Upper lobe of right lung (tissue), 1 donor: ENCODE measurements around the gene MRPS27. TPM values are rescaled to one million over a fixed set of nuclear protein-coding genes. Genes with fewer than 3 reads are reported as not detected.
A peak's percentile ranks its signal among the peaks of the same experiment; 100 is the strongest.

ENCODE experiments used
- ATAC-seq: fragments of 200-7000 bp; cut with Tn5 transposase; one replicate; pipeline ENCODE4 v1.9.1; 2020; ENCODE audit warnings: mild to moderate bottlenecking, moderate library complexity
- DNase-seq: peaks from one replicate; pipeline ENCODE4 v3.0.0-alpha.2; 2020
- H3K27ac ChIP-seq: fragments of 200-600 bp; one replicate; pipeline ENCODE4 v1.8.0; 2022
- H3K27me3 ChIP-seq: fragments of 200-600 bp; one replicate; pipeline ENCODE4 v1.8.0; 2022; ENCODE audit warnings: mild to moderate bottlenecking
- H3K36me3 ChIP-seq: fragments of 200-600 bp; one replicate; pipeline ENCODE4 v1.8.0; 2022
- H3K4me1 ChIP-seq: fragments of 200-600 bp; one replicate; pipeline ENCODE4 v1.8.0; 2022
- H3K4me3 ChIP-seq: fragments of 200-600 bp; one replicate; pipeline ENCODE4 v1.8.0; 2022; ENCODE audit warnings: mild to moderate bottlenecking
- H3K9me3 ChIP-seq: fragments of 200-600 bp; one replicate; pipeline ENCODE4 v1.8.0; 2022
- intact Hi-C: fragments of 100-400 bp; cut with DNase I; formaldehyde crosslinking; loops from one replicate; pipeline ENCODE4 v1.11.0; 2022
- total RNA-seq: library from RNA; stranded (reverse); fragmentation: NEBNext Ultra II Directional; extraction: Animal tissue kit (Norgen Biotek cat#: 25700); gene quantifications from one replicate; pipeline ENCODE4 v1.2.1, GENCODE V29; 2021
- TF ChIP-seq, protein P1 (sequence below): fragments of 200-600 bp; IDR thresholded peaks from one replicate; pipeline ENCODE4 v1.8.0; 2022; ENCODE audit warnings: antibody characterized with exemption
- donor health status: DM: no; HTN: yes; CAD: no; lungs with severe emphysema.

The MRPS27 gene
- total RNA-seq, 1 donor from 2014 or later: 34.2 TPM

DNA sequence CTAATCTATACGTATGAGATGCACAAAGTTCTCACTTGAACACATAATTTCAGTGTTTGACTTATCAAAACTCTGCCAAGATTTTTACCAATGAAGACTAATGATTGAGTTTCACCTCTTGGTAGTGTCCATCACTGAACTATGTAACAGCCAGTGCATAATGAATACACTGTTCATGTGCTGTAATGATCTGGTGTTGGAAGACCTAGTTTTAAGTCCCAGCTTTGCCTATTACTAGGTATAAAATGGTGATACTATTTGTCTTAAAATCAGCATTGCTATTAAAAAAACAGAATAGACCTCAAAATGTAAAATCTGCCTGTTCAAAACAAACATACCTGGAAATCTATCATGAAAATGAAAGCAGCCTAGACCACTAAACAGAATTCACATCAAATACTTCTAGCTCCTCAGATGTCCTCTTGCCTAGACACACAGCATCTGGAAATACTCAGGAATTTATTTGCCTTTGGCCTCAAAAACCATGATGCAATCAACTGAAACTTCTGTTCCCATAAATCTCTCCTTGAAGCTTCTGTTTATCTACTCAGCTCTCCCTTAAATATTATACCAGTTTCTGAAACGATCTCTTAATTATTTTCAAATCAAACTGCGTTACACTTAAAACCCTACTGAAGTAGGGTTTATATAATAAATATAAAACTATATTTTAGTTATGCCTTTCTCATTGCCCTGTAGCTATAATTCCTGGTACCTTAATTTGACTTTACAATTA is 38.1 kb downstream of the MRPS27 start:
- Histone ChIP-seq H3K27ac (peak overlapping the region; percentile 48), H3K36me3 (no peaks in the 10 kb centered on the region), H3K4me3 (no peak overlapping the region), H3K4me1 (peaks cover 14% of the 10 kb centered on the region), H3K9me3 (no peaks in the 10 kb centered on the region), H3K27me3 (no peaks in the 10 kb centered on the region)
- intact Hi-C loops: no loop called here
- TF ChIP-seq, protein P1, sequence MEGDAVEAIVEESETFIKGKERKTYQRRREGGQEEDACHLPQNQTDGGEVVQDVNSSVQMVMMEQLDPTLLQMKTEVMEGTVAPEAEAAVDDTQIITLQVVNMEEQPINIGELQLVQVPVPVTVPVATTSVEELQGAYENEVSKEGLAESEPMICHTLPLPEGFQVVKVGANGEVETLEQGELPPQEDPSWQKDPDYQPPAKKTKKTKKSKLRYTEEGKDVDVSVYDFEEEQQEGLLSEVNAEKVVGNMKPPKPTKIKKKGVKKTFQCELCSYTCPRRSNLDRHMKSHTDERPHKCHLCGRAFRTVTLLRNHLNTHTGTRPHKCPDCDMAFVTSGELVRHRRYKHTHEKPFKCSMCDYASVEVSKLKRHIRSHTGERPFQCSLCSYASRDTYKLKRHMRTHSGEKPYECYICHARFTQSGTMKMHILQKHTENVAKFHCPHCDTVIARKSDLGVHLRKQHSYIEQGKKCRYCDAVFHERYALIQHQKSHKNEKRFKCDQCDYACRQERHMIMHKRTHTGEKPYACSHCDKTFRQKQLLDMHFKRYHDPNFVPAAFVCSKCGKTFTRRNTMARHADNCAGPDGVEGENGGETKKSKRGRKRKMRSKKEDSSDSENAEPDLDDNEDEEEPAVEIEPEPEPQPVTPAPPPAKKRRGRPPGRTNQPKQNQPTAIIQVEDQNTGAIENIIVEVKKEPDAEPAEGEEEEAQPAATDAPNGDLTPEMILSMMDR: no peak
- DNase-seq (no peak), ATAC-seq (no peak)

DNA sequence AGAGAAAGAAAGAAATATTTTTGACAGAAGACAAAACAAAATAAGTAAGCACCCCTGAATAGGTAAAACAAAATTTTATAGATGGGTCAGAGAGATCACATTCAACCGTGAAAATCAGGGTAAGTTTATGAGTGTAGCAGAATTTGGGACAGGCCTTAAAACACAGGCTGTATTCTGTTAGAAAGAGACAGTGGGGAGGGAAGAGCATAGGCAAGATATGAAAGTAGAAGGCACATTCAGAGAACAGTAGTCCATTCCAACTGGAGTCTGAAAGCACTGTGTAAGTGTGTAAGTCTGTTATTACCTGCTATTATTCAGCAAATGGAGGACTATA is 38.6 kb downstream of the MRPS27 start:
- TF ChIP-seq, protein P1: no peak
- intact Hi-C loops: no loop called here

DNA sequence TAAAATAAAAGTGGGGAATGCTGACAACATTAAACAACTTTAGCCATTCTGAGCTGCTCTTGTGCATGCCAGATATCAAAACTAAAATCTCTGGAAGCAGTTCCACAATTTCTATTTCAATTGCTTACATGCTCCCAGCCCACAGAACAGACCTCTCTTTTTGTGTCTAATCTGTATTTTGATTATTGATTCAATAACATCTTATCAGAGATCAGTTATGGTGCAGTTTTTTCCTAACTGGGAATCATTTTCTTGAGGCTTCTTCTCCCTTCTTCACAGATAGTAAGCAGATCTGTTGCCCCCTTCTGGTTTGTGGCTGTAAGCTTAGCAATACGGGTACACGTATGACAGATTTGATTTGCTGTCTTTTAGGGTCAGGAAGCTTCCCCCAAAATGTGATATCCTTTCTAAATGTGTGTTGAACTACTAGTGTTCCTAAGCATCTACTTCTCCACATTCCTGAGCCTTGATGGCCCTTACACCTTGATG is 39.4 kb downstream of the MRPS27 start:
- Histone ChIP-seq H3K27me3 (no peaks in the 10 kb centered on the region), H3K4me1 (peaks cover 14% of the 10 kb centered on the region), H3K36me3 (no peaks in the 10 kb centered on the region), H3K4me3 (no peak overlapping the region), H3K27ac (no peak overlapping the region), H3K9me3 (no peaks in the 10 kb centered on the region)
- DNase-seq: no peak
- intact Hi-C loops: no loop called here
- no peak for ATAC-seq
- TF ChIP-seq, protein P1: peak; percentile 42

More for the DNA sequence above, 38.6 kb downstream of the MRPS27 start:
- no peak for DNase-seq
- no peak overlapping the region for H3K4me3 ChIP-seq
- no peaks in the 10 kb centered on the region for H3K27me3 ChIP-seq
- H3K4me1 ChIP-seq: peaks cover 14% of the 10 kb centered on the region
- H3K27ac ChIP-seq: no peak overlapping the region
- no peak for ATAC-seq
- no peaks in the 10 kb centered on the region for H3K9me3 ChIP-seq
- no peaks in the 10 kb centered on the region for H3K36me3 ChIP-seq

DNA sequence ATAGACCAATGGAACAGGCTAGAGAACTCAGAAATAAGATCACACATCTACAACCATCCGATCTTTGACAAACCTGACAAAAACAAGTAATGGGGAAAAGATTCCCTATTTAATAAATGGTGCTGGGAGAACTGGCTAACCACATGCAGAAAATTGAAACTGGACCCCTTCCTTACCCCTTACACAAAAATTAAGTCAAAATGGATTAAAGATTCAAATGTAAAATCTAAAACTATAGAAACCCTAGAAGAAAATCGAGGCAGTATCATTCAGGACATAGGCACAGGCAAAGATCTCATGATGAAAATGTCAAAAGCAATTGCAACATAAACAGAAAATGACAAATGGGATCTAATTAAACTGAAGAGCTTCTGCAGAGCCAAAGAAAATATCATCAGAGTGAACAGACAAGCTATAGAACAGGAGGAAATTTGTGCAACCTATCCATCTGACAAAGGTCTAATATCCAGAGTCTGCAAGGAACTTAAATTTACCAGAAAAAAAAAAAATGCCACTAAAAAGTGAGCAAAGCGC is 43.8 kb downstream of the MRPS27 start:
- intact Hi-C loops: no loop called here
- TF ChIP-seq, protein P1: no peak
- ATAC-seq: no peak

DNA sequence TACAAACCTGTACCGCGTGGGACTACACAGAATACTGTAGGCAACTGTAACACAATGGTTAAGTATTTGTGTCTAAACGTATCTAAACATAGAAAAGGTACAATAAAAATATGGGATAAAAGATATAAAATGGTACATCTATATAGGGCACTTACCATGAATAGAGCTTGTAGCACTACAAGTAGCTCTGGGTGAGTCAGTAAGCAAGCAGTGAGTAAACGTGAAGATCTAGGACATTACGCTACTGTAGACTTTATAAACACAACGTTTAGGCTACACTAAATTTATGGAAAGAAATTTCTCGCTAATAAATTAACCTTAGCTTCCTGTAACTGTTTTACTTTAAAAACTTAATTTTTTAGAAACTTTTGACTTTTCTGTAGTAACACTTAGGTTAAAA is 46.5 kb downstream of the MRPS27 start:
- H3K36me3 ChIP-seq: no peaks in the 10 kb centered on the region
- no peak overlapping the region for H3K27ac ChIP-seq
- H3K4me3 ChIP-seq: no peak overlapping the region
- DNase-seq (no peak), ATAC-seq (no peak)
- no peaks in the 10 kb centered on the region for H3K4me1 ChIP-seq
- no peaks in the 10 kb centered on the region for H3K9me3 ChIP-seq
- intact Hi-C loops: no loop called here
- TF ChIP-seq, protein P1: no peak
- H3K27me3 ChIP-seq: no peaks in the 10 kb centered on the region

More for the DNA sequence above, 43.8 kb downstream of the MRPS27 start:
- H3K36me3 ChIP-seq: no peaks in the 10 kb centered on the region
- H3K9me3 ChIP-seq: no peaks in the 10 kb centered on the region
- H3K27me3 ChIP-seq: no peaks in the 10 kb centered on the region
- H3K27ac ChIP-seq: no peak overlapping the region
- no peaks in the 10 kb centered on the region for H3K4me1 ChIP-seq
- no peak for DNase-seq
- no peak overlapping the region for H3K4me3 ChIP-seq
